Measurements from ENCODE around the gene IL1RL1.

The IL1RL1 gene

GRCh38 chr2:102285368-102285767 is 26.0 kb upstream of the IL1RL1 start:
- H3K27ac ChIP-seq: no peak overlapping the region
- no peak for DNase-seq (ENCODE audit: low read depth, low spot score)
- H3K9me3 ChIP-seq (ENCODE audit: low read depth, low read length): no peaks in the 10 kb centered on the region
- H3K4me3 ChIP-seq: no peak overlapping the region
- H3K36me3 ChIP-seq (ENCODE audit: insufficient read depth, low read length): no peaks in the 10 kb centered on the region
- TF ChIP-seq FOXP2 (optimal IDR thresholded peaks at IDR 0.05; ENCODE audit: control extremely low read depth, extremely low read length, insufficient read depth): no peak
- TF ChIP-seq POLR2AphosphoS5 (IDR thresholded peaks at IDR 0.05; ENCODE audit: borderline replicate concordance, low read depth, low read length): no peak
- no peak for TF ChIP-seq EZH2 (IDR thresholded peaks at IDR 0.05)
- H3K9ac ChIP-seq (ENCODE audit: insufficient read length): no peak overlapping the region

GRCh38 chr2:102286041-102286440 is 25.3 kb upstream of the IL1RL1 start:
- Histone ChIP-seq H3K36me3 (ENCODE audit: insufficient read depth, low read length) (no peaks in the 10 kb centered on the region), H3K9me3 (ENCODE audit: low read depth, low read length) (no peaks in the 10 kb centered on the region), H3K9ac (ENCODE audit: insufficient read length) (no peak overlapping the region), H3K4me3 (no peak overlapping the region), H3K27ac (no peak overlapping the region)
- TF ChIP-seq POLR2AphosphoS5 (IDR thresholded peaks at IDR 0.05; ENCODE audit: borderline replicate concordance, low read depth, low read length) (no peak), FOXP2 (optimal IDR thresholded peaks at IDR 0.05; ENCODE audit: control extremely low read depth, extremely low read length, insufficient read depth) (no peak), EZH2 (IDR thresholded peaks at IDR 0.05) (no peak)
- DNase-seq (ENCODE audit: low read depth, low spot score): no peak

- Histone ChIP-seq H3K27ac (no peak overlapping the region), H3K4me3 (no peak overlapping the region), H3K36me3 (ENCODE audit: insufficient read depth, low read length) (no peaks in the 10 kb centered on the region), H3K9me3 (ENCODE audit: low read depth, low read length) (no peaks in the 10 kb centered on the region), H3K9ac (ENCODE audit: insufficient read length) (no peak overlapping the region)
- TF ChIP-seq POLR2AphosphoS5 (IDR thresholded peaks at IDR 0.05; ENCODE audit: borderline replicate concordance, low read depth, low read length) (no peak), FOXP2 (optimal IDR thresholded peaks at IDR 0.05; ENCODE audit: control extremely low read depth, extremely low read length, insufficient read depth) (no peak), EZH2 (IDR thresholded peaks at IDR 0.05) (no peak)
- DNase-seq (ENCODE audit: low read depth, low spot score): no peak
These were observed 22.2 kb upstream of the IL1RL1 start for GRCh38 chr2:102289129-102289528.

- no peak for DNase-seq (ENCODE audit: low read depth, low spot score)
- no peak for TF ChIP-seq POLR2AphosphoS5 (IDR thresholded peaks at IDR 0.05; ENCODE audit: borderline replicate concordance, low read depth, low read length)
- no peak overlapping the region for H3K9ac ChIP-seq (ENCODE audit: insufficient read length)
These were observed 20.8 kb upstream of the IL1RL1 start for GRCh38 chr2:102290594-102290993.

GRCh38 chr2:102291319-102292075 is 19.9 kb upstream of the IL1RL1 start:
- no peak overlapping the region for H3K4me3 ChIP-seq
- no peaks in the 10 kb centered on the region for H3K36me3 ChIP-seq (ENCODE audit: insufficient read depth, low read length)
- no peak for DNase-seq (ENCODE audit: low read depth, low spot score)
- no peak overlapping the region for H3K9ac ChIP-seq (ENCODE audit: insufficient read length)
- no peak overlapping the region for H3K27ac ChIP-seq
- no peaks in the 10 kb centered on the region for H3K9me3 ChIP-seq (ENCODE audit: low read depth, low read length)
- no peak for TF ChIP-seq POLR2AphosphoS5 (IDR thresholded peaks at IDR 0.05; ENCODE audit: borderline replicate concordance, low read depth, low read length)
- no peak for TF ChIP-seq EZH2 (IDR thresholded peaks at IDR 0.05)
- TF ChIP-seq FOXP2 (optimal IDR thresholded peaks at IDR 0.05; ENCODE audit: control extremely low read depth, extremely low read length, insufficient read depth): no peak

More at GRCh38 chr2:102290594-102290993, 20.8 kb upstream of the IL1RL1 start:
- Histone ChIP-seq H3K36me3 (ENCODE audit: insufficient read depth, low read length) (no peaks in the 10 kb centered on the region), H3K27ac (no peak overlapping the region), H3K4me3 (no peak overlapping the region), H3K9me3 (ENCODE audit: low read depth, low read length) (no peaks in the 10 kb centered on the region)

GRCh38 chr2:102294802-102295489 is 16.4 kb upstream of the IL1RL1 start:
- no peak overlapping the region for H3K4me3 ChIP-seq
- H3K27ac ChIP-seq: no peak overlapping the region
- no peaks in the 10 kb centered on the region for H3K36me3 ChIP-seq (ENCODE audit: insufficient read depth, low read length)
- no peak overlapping the region for H3K9ac ChIP-seq (ENCODE audit: insufficient read length)
- TF ChIP-seq EZH2 (IDR thresholded peaks at IDR 0.05) (no peak), POLR2AphosphoS5 (IDR thresholded peaks at IDR 0.05; ENCODE audit: borderline replicate concordance, low read depth, low read length) (no peak), FOXP2 (optimal IDR thresholded peaks at IDR 0.05; ENCODE audit: control extremely low read depth, extremely low read length, insufficient read depth) (no peak)
- no peak for DNase-seq (ENCODE audit: low read depth, low spot score)
- H3K9me3 ChIP-seq (ENCODE audit: low read depth, low read length): no peaks in the 10 kb centered on the region

GRCh38 chr2:102295566-102295965 is 15.8 kb upstream of the IL1RL1 start:
- no peaks in the 10 kb centered on the region for H3K9me3 ChIP-seq (ENCODE audit: low read depth, low read length)
- H3K36me3 ChIP-seq (ENCODE audit: insufficient read depth, low read length): no peaks in the 10 kb centered on the region
- no peak for DNase-seq (ENCODE audit: low read depth, low spot score)
- TF ChIP-seq EZH2 (IDR thresholded peaks at IDR 0.05) (no peak), POLR2AphosphoS5 (IDR thresholded peaks at IDR 0.05; ENCODE audit: borderline replicate concordance, low read depth, low read length) (no peak), FOXP2 (optimal IDR thresholded peaks at IDR 0.05; ENCODE audit: control extremely low read depth, extremely low read length, insufficient read depth) (no peak)
- H3K9ac ChIP-seq (ENCODE audit: insufficient read length): no peak overlapping the region
- no peak overlapping the region for H3K4me3 ChIP-seq
- no peak overlapping the region for H3K27ac ChIP-seq

GRCh38 chr2:102296449-102296848 is 14.9 kb upstream of the IL1RL1 start:
- TF ChIP-seq FOXP2 (optimal IDR thresholded peaks at IDR 0.05; ENCODE audit: control extremely low read depth, extremely low read length, insufficient read depth): no peak
- TF ChIP-seq EZH2 (IDR thresholded peaks at IDR 0.05): no peak
- H3K9ac ChIP-seq (ENCODE audit: insufficient read length): no peak overlapping the region
- no peak overlapping the region for H3K27ac ChIP-seq
- no peak for DNase-seq (ENCODE audit: low read depth, low spot score)
- H3K4me3 ChIP-seq: no peak overlapping the region
- no peaks in the 10 kb centered on the region for H3K36me3 ChIP-seq (ENCODE audit: insufficient read depth, low read length)
- no peaks in the 10 kb centered on the region for H3K9me3 ChIP-seq (ENCODE audit: low read depth, low read length)
